ENCODE results near the gene BEAN1. TPM values are rescaled to one million over a fixed set of nuclear protein-coding genes. Genes with fewer than 3 reads are reported as not detected.

Gene BEAN1
- polyA plus RNA-seq, 1 of the 3 experiments (the other 2 are of a cell fraction) = 0.07 TPM

DNA sequence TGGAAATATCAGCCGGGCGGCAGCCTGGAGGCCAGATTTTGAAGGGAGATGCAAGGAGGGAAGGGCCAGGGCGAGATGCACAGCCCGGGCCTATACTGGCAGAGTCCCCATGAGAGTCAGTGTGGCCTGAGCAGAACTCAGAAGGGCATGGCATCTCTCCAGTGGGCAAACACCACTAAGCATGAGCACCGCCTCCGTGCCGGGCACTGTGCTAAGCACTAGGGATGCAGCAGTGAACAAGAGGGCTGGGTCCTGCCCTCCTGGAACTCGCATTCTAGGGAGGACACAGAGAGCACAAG is 89.4 kb downstream of the BEAN1 start:
- Histone ChIP-seq H3K4me1 (ENCODE audit: control insufficient read depth in 1 of 2, insufficient read depth in 2 of 2, low read depth in 1 of 2, low read length in 1 of 2) (peaks cover 19 to 33% of the 10 kb centered on the region in 2 experiments; a peak in 3 of 4 replicates), H3K4me3 (ENCODE audit: low read depth in 2 of 2, low read length in 1 of 2) (no peak overlapping the region), H4K20me1 (ENCODE audit: insufficient read depth) (no peaks in the 10 kb centered on the region), H3K27ac (ENCODE audit: low read depth in 2 of 2, low read length in 1 of 2) (peak overlapping the region; percentile 79 to 94), H3K9me2 (no peaks in the 10 kb centered on the region), H3K9me3 (no peaks in the 10 kb centered on the region), H3K27me3 (ENCODE audit: insufficient read depth) (no peaks in the 10 kb centered on the region), H3K9ac (peak overlapping the region; percentile 39; the same call in 1 of the 2 replicates), H3K4me2 (peak overlapping the region; percentile 69; the same call in 1 of the 2 replicates), H3F3A (replicated peaks; ENCODE audit: insufficient read depth) (peaks cover 28% of the 10 kb centered on the region), H3K36me3 (replicated peaks in 1 of 2; ENCODE audit: control insufficient read depth in 1 of 2, insufficient read depth in 2 of 2, low read length in 1 of 2) (no peaks in the 10 kb centered on the region), H3K79me2 (ENCODE audit: insufficient read depth) (no peaks in the 10 kb centered on the region), H2AFZ (ENCODE audit: low read depth) (no peak overlapping the region)
- CTCF ChIA-PET = interaction anchor here (1.1 to 1.4 kb wide), 4 partner anchors 8 to 173 kb away, joined by 3 to 4 read pairs (median 3); no protein-coding TSS in a partner anchor
- TF ChIP-seq CHD2 (IDR thresholded peaks at IDR 0.05; ENCODE audit: low read length, partially characterized antibody) = no peak
- TF ChIP-seq, protein P1, sequence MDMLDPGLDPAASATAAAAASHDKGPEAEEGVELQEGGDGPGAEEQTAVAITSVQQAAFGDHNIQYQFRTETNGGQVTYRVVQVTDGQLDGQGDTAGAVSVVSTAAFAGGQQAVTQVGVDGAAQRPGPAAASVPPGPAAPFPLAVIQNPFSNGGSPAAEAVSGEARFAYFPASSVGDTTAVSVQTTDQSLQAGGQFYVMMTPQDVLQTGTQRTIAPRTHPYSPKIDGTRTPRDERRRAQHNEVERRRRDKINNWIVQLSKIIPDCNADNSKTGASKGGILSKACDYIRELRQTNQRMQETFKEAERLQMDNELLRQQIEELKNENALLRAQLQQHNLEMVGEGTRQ (IDR thresholded peaks at IDR 0.05; ENCODE audit: borderline replicate concordance, low read depth, low read length) = no peak
- no peak for TF ChIP-seq YY1 (IDR thresholded peaks at IDR 0.05; ENCODE audit: low read depth)
- no peak for TF ChIP-seq ELF1 (IDR thresholded peaks at IDR 0.05)
- no peak for TF ChIP-seq SIN3A (IDR thresholded peaks at IDR 0.05; ENCODE audit: borderline replicate concordance, low read depth, low read length)
- TF ChIP-seq RAD21 (IDR thresholded peaks at IDR 0.05; ENCODE audit: low read length) = no peak
- TF ChIP-seq, protein P2, sequence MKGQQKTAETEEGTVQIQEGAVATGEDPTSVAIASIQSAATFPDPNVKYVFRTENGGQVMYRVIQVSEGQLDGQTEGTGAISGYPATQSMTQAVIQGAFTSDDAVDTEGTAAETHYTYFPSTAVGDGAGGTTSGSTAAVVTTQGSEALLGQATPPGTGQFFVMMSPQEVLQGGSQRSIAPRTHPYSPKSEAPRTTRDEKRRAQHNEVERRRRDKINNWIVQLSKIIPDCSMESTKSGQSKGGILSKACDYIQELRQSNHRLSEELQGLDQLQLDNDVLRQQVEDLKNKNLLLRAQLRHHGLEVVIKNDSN (IDR thresholded peaks at IDR 0.05; ENCODE audit: borderline replicate concordance, low read depth) = no peak
- TF ChIP-seq FOSL2 (IDR thresholded peaks at IDR 0.05; ENCODE audit: borderline replicate concordance, low read depth) = no peak
- no peak for TF ChIP-seq RXRA (IDR thresholded peaks at IDR 0.05; ENCODE audit: borderline replicate concordance, low read depth)
- TF ChIP-seq, protein P3, sequence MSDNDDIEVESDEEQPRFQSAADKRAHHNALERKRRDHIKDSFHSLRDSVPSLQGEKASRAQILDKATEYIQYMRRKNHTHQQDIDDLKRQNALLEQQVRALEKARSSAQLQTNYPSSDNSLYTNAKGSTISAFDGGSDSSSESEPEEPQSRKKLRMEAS (IDR thresholded peaks at IDR 0.05; ENCODE audit: low read depth) = no peak
- no peak for TF ChIP-seq RCOR1 (IDR thresholded peaks at IDR 0.05; ENCODE audit: low read length)
- TF ChIP-seq, protein P4, sequence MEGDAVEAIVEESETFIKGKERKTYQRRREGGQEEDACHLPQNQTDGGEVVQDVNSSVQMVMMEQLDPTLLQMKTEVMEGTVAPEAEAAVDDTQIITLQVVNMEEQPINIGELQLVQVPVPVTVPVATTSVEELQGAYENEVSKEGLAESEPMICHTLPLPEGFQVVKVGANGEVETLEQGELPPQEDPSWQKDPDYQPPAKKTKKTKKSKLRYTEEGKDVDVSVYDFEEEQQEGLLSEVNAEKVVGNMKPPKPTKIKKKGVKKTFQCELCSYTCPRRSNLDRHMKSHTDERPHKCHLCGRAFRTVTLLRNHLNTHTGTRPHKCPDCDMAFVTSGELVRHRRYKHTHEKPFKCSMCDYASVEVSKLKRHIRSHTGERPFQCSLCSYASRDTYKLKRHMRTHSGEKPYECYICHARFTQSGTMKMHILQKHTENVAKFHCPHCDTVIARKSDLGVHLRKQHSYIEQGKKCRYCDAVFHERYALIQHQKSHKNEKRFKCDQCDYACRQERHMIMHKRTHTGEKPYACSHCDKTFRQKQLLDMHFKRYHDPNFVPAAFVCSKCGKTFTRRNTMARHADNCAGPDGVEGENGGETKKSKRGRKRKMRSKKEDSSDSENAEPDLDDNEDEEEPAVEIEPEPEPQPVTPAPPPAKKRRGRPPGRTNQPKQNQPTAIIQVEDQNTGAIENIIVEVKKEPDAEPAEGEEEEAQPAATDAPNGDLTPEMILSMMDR (IDR thresholded peaks at IDR 0.05) = no peak
- TF ChIP-seq JUND (IDR thresholded peaks at IDR 0.05) = no peak
- TF ChIP-seq, protein P5, sequence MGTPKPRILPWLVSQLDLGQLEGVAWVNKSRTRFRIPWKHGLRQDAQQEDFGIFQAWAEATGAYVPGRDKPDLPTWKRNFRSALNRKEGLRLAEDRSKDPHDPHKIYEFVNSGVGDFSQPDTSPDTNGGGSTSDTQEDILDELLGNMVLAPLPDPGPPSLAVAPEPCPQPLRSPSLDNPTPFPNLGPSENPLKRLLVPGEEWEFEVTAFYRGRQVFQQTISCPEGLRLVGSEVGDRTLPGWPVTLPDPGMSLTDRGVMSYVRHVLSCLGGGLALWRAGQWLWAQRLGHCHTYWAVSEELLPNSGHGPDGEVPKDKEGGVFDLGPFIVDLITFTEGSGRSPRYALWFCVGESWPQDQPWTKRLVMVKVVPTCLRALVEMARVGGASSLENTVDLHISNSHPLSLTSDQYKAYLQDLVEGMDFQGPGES (IDR thresholded peaks at IDR 0.05; ENCODE audit: low read depth, low read length) = no peak
- TF ChIP-seq EP300 (IDR thresholded peaks at IDR 0.05; ENCODE audit: borderline replicate concordance in 1 of 2, low read depth in 1 of 2, low read length in 1 of 2) = no peak
- no peak for TF ChIP-seq TAF1 (IDR thresholded peaks at IDR 0.05; ENCODE audit: borderline replicate concordance, low read depth, low read length)
- TF ChIP-seq, protein P6, sequence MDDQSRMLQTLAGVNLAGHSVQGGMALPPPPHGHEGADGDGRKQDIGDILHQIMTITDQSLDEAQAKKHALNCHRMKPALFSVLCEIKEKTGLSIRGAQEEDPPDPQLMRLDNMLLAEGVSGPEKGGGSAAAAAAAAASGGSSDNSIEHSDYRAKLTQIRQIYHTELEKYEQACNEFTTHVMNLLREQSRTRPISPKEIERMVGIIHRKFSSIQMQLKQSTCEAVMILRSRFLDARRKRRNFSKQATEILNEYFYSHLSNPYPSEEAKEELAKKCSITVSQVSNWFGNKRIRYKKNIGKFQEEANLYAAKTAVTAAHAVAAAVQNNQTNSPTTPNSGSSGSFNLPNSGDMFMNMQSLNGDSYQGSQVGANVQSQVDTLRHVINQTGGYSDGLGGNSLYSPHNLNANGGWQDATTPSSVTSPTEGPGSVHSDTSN (IDR thresholded peaks at IDR 0.05) = no peak
- POLR2A ChIA-PET = no interaction called here
- DNase-seq = no peak
- WGBS (ENCODE audit: low lambda C conversion rate) = 30% methylated on average over 8 of the region's 8 CpGs

Measured in SK-N-SH (cell line).